HG03469 (cell line): ENCODE measurements around the gene DRC7.
"Not testable (repeated sequence)": the region's sequence is repeated elsewhere in the genome, so short reads cannot be mapped to it uniquely, and the experiment has no call there.

Experiments
- ATAC-seq: cut with Tn5 transposase; IDR thresholded peaks from one replicate; pipeline ENCODE4 v1.9.1; 2021; ENCODE audit warnings: mild to moderate bottlenecking, moderate library complexity, moderate number of reproducible peaks; ENCODE audit not compliant: unreplicated experiment

Gene DRC7

DNA sequence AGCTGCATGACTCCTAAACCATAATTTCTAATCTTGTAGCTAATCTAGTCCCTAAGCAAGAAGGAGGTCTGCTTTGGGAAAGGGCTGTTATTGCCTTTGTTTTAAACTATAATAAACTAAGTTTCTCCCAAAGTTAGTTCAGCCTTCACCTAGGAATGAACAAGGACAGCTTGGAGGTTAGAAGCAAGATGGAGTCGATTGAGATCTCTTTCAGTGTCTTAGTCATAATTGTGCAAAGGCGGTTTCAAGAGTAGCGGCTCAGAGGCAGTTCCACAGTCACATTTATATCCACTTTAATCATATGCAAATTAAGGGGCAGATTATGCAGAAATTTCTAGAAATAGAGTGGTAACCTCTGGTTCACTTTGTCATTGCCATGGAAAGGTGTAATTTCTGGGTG is 17.4 kb downstream of the DRC7 start:
- ATAC-seq: no peak

- not testable (repeated sequence) for ATAC-seq
These were observed 18.0 kb downstream of the DRC7 start for GRCh38 chr16:57712569-57712968.

- no peak for ATAC-seq
These were observed 19.0 kb downstream of the DRC7 start for GRCh38 chr16:57713596-57713995.

DNA sequence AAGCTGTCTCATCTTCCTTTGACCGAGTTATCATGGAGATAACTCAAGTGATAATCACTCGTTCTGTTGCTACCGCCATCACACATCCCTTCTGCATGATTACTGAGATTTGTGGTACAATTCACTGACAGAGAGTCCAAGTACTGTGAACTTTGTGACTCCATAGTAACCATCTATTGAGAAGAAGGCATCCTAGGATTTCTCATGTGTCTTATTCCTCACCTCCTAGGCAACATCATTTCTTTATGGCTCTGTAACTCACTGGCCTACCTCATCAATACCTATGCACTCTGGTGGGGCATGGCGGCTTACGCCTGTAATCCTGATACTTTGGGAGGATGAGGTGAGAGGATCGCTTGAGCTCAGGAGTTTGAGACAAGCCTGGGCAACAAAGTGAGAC is 19.4 kb downstream of the DRC7 start:
- ATAC-seq: no peak

- no peak for ATAC-seq
These were observed 25.6 kb downstream of the DRC7 start for GRCh38 chr16:57720142-57720575.

GRCh38 chr16:57721356-57722209 is 27.0 kb downstream of the DRC7 start:
- ATAC-seq: no peak

GRCh38 chr16:57722210-57722499 is 27.5 kb downstream of the DRC7 start:
- no peak for ATAC-seq

DNA sequence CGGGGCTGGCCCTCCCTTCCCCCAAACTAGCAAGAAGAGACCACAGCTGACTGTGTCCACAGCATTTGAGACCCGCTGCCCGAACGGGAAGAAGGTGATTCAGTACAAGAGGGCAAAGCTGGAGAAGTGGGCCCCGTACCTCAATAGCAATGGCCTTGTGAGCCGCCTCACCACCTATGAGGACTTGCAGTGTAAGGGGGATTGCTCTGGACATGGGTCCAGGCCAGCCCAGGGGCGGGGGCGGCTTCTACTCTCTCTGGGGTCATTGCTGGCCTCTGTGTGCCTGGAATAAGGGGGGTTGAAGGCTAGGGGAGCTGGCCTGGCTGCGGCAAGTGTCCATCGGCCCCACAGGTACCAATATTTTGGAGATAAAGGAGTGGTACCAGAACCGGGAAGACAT is 28.0 kb downstream of the DRC7 start:
- no peak for ATAC-seq

GRCh38 chr16:57723170-57723569 is 28.6 kb downstream of the DRC7 start:
- no peak for ATAC-seq

- ATAC-seq: no peak
These were observed 29.9 kb downstream of the DRC7 start for GRCh38 chr16:57724531-57724930.

GRCh38 chr16:57725151-57725550 is 30.5 kb downstream of the DRC7 start:
- no peak for ATAC-seq

- no peak for ATAC-seq
These were observed 30.9 kb downstream of the DRC7 start for GRCh38 chr16:57725554-57725953.

- ATAC-seq: no peak
These were observed 31.4 kb downstream of the DRC7 start for GRCh38 chr16:57725976-57726375.

DNA sequence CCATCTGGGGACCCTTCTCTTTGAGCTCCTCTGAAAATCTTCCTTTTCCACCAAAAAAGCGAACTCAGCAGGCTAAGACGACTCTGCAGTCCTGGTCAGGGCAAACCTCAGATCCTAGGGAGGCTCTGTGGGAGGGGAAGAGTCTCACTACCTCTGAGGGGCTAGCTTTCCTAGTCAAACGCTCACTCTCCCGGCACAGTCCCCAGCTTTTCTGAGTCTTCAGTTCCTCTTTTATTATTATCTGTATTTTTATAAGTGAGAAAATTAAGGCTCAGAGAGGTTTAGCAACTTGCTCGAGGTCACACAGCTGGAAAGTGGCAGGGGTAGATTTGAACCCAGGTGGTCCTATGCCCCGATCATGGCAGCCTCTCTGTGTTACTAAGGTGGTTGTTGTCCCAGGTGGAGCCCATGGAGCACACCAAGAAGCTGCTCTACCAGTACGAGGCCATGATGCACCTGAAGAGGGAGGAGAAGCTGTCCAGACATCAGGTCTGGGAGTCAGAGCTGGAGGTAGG is 31.9 kb downstream of the DRC7 start:
- no peak for ATAC-seq

- ATAC-seq: no peak
These were observed 33.0 kb downstream of the DRC7 start for GRCh38 chr16:57727610-57728009.

- ATAC-seq: no peak
These were observed 34.0 kb downstream of the DRC7 start for GRCh38 chr16:57728336-57729181.

- ATAC-seq: no peak
These were observed 34.5 kb downstream of the DRC7 start for GRCh38 chr16:57729182-57729484.

- ATAC-seq: not testable (repeated sequence)
These were observed 35.2 kb downstream of the DRC7 start for GRCh38 chr16:57729852-57730251.

GRCh38 chr16:57730771-57731730 is 36.4 kb downstream of the DRC7 start:
- ATAC-seq: no peak

GRCh38 chr16:57732037-57732436 is 37.4 kb downstream of the DRC7 start:
- no peak for ATAC-seq

DNA sequence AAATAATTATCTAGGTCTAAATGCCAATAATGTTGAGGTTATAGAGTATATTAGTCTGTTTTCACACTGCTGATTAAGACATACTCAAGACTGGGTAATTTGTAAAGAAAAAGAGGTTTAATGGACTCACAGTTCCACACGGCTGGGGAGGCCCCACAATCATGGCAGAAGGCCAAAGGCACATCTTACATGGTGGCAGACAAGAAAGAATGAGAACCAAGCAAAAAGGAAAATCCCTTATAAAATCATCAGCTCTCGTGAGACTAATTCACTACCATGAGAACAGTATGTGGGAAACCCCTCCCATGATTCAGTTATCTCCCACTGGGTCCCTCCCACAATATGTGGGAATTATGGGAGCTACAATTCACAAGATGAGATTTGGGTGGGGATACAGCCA is 38.1 kb downstream of the DRC7 start:
- no peak for ATAC-seq
